Stimulated activated naive CD8-positive, alpha-beta T cell treated with anti-CD3 and anti-CD28 coated beads, Interleukin-15, amount 100 ng/mL, for 72 hours (primary cell): ENCODE measurements around the gene GRIN3A.
"Not testable (repeated sequence)": the region's sequence is repeated elsewhere in the genome, so short reads cannot be mapped to it uniquely, and the experiment has no call there.

Experiments
- ATAC-seq: fragments of 150-1000 bp; cut with Tn5 transposase; 2 replicates; pipeline ENCODE4 v1.10.0; 2021; ENCODE audit warnings: mild to moderate bottlenecking, moderate library complexity
- DNase-seq, 2 donors: peaks; one replicate each; pipeline ENCODE4 v3.0.0; 2021 to 2022
- H3K27ac Mint-ChIP-seq, 2 donors: one replicate each; pipeline ENCODE4 v1.8.0; 2022; ENCODE audit warnings: mild to moderate bottlenecking in 2 of 2, mixed read lengths in 2 of 2, moderate library complexity in 2 of 2
- H3K27me3 Mint-ChIP-seq: one replicate; pipeline ENCODE4 v1.8.0; 2022; ENCODE audit warnings: mixed read lengths
- H3K4me1 Mint-ChIP-seq: one replicate; pipeline ENCODE4 v1.8.0; 2022; ENCODE audit warnings: mild to moderate bottlenecking, mixed read lengths
- H3K4me3 Mint-ChIP-seq, 2 donors: one replicate each; pipeline ENCODE4 v1.8.0; 2022; ENCODE audit warnings: mild to moderate bottlenecking in 2 of 2, mixed read lengths in 2 of 2, moderate library complexity in 1 of 2
- H3K9me3 Mint-ChIP-seq, 2 donors: one replicate each; pipeline ENCODE4 v1.8.0; 2022; ENCODE audit warnings: mixed read lengths in 2 of 2

Gene GRIN3A

DNA sequence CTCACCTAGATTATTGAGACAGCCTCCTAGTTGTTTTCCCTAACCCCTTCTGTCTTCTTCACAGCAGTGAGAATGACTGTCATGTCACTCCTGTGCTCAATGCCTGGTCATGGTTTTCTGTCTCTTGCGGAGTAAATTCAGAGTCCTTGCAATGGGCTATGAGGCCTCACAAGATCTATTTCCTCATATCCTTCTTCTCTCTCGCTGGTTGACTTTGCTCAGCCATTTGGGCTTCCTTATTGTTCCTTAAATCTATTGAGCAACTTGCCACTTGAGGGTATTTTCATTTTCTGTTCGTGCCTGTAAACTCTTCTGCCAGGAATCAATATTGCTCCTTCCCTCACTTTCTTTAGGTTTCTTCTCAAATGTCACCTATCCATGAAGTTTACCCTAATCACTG is 152.7 kb downstream of the GRIN3A start:
- Mint-ChIP-seq H3K27ac (no peak overlapping the region), H3K27me3 (no peaks in the 10 kb centered on the region), H3K4me3 (no peak overlapping the region), H3K4me1 (peaks cover 14% of the 10 kb centered on the region), H3K9me3 (peaks cover 0 to 14% of the 10 kb centered on the region in 2 donors)
- DNase-seq (no peak), ATAC-seq (no peak)

DNA sequence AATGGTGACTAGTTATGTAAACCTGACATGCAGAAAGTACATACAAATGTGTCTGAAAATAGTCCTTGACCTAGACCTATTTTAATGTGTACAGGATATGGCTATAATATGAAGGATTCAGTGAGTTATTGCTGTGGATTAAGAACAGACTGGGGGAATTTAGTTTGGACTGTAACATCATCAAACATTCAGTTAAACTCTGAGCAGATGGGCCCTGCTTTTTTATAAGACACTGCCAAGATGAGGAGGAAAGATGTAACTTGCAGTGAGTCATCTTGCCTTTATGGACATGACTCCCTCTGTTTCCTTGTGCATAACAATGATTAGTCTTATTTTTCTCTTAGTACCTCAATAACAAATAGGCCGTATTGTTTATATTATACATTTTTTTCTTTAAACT is 155.9 kb downstream of the GRIN3A start:
- Mint-ChIP-seq H3K4me1 (peaks cover 14% of the 10 kb centered on the region), H3K27me3 (no peaks in the 10 kb centered on the region), H3K27ac (no peak overlapping the region), H3K4me3 (no peak overlapping the region), H3K9me3 (peaks cover 0 to 14% of the 10 kb centered on the region in 2 donors)
- DNase-seq (no peak), ATAC-seq (no peak)

DNA sequence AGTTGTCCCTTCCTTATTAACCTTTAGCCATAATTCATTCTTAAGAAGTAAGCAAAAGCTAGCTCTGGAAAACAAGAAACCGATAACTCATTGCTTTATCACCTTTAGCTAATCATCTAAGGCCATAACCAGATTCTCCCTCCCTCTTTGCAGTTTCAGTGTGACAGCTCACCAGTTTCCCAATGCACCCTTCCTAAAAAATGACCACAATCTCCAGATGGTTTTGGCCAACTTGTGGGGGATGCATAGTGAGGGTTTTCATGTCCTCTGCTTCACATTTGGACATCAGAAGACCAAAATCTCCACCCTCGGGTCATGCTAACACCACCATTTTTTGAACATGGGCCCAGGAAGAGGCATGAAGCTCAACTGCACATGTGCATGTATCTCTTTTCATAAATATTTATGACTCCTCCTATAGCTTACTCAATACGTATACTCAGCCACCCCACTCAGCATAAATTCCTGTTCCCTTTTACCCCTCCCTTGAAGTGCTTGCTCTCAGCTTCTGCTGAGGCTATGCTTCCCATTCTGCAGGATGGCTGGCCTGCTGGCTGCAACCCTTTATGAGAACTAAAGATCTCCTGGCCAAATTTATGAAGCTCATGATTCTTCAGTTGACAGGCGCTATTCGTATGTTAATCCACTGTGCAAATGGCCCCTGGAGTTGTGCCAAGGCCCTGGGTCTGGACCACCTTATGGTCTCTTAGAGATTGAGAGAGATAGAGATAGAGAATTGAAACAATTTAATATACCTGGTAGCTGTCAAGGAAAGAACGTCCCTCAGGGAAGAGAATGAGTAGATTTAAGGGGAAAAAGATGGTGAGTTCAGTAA is 158.5 kb downstream of the GRIN3A start:
- no peak for ATAC-seq
- Mint-ChIP-seq H3K27me3 (no peaks in the 10 kb centered on the region), H3K9me3 (peaks cover 0 to 2% of the 10 kb centered on the region in 2 donors), H3K27ac (no peak overlapping the region), H3K4me1 (no peaks in the 10 kb centered on the region), H3K4me3 (no peak overlapping the region)
- DNase-seq, result no peak

DNA sequence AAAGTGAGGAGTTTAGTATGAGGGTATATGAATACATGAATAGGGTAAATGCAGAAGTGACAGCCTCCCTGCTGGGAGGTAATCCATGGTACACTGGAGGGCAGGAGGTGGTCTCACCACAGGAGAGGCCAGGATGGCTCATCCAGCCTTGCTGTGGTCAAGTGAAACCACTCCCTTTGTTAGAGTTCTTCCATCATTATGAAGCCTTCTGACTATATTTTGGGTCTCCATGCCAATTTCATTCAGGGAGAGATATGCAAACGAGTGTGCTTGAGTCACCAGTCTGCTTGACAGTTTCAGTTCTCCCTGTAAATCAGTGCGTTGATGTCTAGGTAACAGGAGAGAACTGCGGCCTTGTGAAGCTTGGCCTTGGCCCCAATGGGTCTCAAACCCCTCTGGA is 160.1 kb downstream of the GRIN3A start:
- H3K4me3 Mint-ChIP-seq, result no peak overlapping the region
- ATAC-seq, result no peak
- H3K4me1 Mint-ChIP-seq, result peaks cover 10% of the 10 kb centered on the region
- H3K9me3 Mint-ChIP-seq, result no peaks in the 10 kb centered on the region
- no peaks in the 10 kb centered on the region for H3K27me3 Mint-ChIP-seq
- H3K27ac Mint-ChIP-seq, result no peak overlapping the region
- no peak for DNase-seq

DNA sequence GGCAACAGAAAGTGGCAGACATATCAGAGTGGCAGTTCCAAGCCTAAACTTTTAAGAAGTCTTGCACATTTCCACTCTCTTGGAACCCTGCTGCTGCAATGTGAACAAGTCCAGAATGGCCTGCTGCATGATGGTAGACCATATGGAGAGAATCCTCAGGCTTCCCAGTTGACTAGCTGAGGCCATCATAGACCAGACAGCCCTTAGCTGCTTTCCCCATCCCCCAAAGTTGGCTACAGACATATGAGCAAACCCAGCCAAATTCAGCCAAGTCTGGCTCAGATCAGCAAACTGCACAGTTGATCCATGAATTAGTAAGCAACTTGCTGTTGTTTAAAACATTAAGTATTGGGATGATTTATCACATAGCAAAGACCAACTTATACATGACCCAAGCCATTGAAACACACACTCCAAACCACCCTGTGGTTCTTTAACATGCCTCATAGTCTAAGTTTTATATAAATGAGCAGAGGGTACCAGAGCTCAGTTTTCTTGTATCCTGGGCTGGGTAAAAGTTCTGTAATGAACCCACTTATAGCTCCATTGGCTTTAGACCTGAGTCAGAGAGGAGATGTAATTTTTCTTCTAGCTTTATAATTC is 163.6 kb downstream of the GRIN3A start:
- ATAC-seq, result no peak

DNA sequence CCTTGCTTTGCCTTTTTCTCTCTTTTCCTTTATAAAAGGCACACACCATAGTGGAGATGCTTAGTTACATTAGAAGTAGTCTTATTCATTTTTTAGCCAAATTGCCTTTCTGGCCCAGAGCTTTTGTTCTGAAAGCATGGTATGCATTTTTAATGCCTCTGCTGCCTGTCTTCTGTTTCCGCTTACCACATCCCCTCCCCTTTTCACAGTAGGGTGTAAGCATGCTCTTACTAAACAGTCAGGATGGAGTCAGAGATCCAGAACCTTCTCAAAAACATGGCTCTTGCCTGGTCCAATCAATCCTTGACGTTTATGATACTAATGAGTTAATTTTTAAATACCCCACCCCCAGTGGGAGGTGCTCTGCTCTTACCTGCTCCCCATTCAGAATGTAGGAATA is 166.1 kb downstream of the GRIN3A start:
- Mint-ChIP-seq H3K4me1 (peaks cover 48% of the 10 kb centered on the region), H3K27ac (no peak overlapping the region)
- ATAC-seq, result peak; percentile 60

More for the DNA sequence above, 163.6 kb downstream of the GRIN3A start:
- H3K9me3 Mint-ChIP-seq, result no peaks in the 10 kb centered on the region
- DNase-seq, result no peak
- peaks cover 46% of the 10 kb centered on the region for H3K4me1 Mint-ChIP-seq
- H3K27ac Mint-ChIP-seq, result no peak overlapping the region
- H3K4me3 Mint-ChIP-seq, result no peak overlapping the region
- H3K27me3 Mint-ChIP-seq, result no peaks in the 10 kb centered on the region

DNA sequence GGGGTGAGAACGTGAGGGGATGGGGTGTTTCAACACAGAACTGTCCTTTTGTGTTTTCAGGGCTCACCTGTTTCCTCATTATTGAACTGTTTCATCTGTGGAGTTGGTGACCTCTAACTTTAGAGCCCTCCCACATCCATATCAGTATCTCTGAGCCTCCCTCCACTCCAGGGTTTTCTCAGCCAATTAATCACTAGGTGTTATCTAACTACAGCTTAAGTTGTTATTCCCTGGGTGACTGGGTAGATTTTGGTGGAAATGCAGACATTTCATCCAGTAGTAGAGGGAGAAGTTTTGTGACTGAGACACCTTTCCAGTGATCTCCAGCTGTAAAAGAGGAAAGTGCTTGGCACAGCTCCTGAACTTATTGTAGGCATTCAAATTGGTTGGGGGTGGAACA is 167.3 kb downstream of the GRIN3A start:
- ATAC-seq (no peak), DNase-seq (no peak)
- H3K27ac Mint-ChIP-seq, result no peak overlapping the region
- H3K9me3 Mint-ChIP-seq, result no peaks in the 10 kb centered on the region
- no peak overlapping the region for H3K4me3 Mint-ChIP-seq
- peaks cover 48% of the 10 kb centered on the region for H3K4me1 Mint-ChIP-seq
- no peaks in the 10 kb centered on the region for H3K27me3 Mint-ChIP-seq

More for the DNA sequence above, 166.1 kb downstream of the GRIN3A start:
- Mint-ChIP-seq H3K4me3 (no peak overlapping the region), H3K9me3 (no peaks in the 10 kb centered on the region), H3K27me3 (no peaks in the 10 kb centered on the region)
- no peak for DNase-seq

DNA sequence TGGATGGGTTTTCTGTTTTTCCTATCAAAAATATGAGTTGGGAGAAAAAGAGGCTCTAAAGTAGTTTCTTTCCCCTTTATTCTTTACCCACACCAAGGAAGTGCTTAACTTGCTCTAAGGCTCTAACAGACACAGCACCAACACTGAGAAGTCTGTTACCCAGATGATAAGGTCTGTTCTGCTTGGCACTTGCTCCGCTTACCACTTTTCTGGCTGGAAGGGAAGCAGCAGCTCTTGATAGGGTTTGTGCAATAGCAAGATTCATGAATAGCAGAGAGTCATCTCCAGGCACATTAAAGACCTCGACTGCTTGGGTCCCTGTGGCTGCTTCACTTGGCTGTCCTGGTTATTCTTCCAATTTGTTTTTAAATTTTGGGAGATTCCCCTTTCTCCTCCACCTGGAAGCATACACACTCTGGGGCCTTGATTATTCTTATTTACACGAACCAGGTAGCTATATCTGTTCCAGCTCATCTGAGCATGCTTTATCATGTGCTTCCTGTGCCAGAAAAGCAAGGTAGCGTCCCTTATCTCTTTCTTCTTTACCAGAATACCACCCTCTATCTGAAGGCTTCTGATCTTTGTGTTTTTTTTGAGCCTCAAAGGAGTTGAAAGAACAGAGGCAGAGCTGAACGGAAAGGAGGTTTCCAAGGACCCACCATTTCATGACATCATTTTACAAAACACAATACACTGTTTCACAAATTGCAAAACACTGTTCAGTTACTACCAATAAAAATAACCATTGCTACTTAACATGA is 168.5 kb downstream of the GRIN3A start:
- Mint-ChIP-seq H3K9me3 (no peaks in the 10 kb centered on the region), H3K27ac (peak overlapping the region; percentile 36 to 89), H3K4me3 (no peak overlapping the region), H3K27me3 (no peaks in the 10 kb centered on the region), H3K4me1 (peaks cover 48% of the 10 kb centered on the region)
- no peak for DNase-seq
- peak; percentile 32 for ATAC-seq

DNA sequence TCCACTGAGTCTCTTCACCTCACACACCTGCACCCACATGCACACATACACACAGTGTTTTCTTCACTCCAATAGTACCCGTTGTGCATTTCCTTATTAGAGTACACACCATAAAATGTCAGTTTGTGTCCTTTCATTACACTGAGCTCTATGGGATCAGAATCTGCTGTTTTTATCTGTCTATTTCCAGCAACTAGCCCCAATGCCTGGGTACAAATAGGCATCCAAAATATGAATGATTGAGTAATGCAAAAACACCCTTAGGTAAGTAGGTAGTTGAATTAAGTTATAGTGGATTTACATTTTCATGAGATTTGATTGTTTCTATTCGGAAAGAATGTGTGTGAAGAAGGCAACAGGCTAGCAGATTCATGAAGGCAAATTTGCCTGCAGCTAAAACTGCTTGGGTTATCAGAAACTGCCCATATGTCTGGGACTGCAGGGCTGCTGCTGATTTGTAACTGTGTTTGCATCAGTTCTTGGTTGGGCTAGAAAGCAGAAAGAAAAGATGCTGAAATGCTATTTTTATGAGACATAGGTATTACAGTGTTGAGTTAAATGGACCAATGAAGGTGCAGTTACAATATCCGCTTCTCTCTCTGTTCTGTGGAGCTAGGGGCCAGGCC is 170.6 kb downstream of the GRIN3A start:
- peaks cover 32% of the 10 kb centered on the region for H3K4me1 Mint-ChIP-seq
- H3K4me3 Mint-ChIP-seq, result no peak overlapping the region
- no peak for ATAC-seq
- H3K9me3 Mint-ChIP-seq, result no peaks in the 10 kb centered on the region
- H3K27ac Mint-ChIP-seq, result peak overlapping the region in 1 of 2 donors; percentile 2
- no peak for DNase-seq
- no peaks in the 10 kb centered on the region for H3K27me3 Mint-ChIP-seq

DNA sequence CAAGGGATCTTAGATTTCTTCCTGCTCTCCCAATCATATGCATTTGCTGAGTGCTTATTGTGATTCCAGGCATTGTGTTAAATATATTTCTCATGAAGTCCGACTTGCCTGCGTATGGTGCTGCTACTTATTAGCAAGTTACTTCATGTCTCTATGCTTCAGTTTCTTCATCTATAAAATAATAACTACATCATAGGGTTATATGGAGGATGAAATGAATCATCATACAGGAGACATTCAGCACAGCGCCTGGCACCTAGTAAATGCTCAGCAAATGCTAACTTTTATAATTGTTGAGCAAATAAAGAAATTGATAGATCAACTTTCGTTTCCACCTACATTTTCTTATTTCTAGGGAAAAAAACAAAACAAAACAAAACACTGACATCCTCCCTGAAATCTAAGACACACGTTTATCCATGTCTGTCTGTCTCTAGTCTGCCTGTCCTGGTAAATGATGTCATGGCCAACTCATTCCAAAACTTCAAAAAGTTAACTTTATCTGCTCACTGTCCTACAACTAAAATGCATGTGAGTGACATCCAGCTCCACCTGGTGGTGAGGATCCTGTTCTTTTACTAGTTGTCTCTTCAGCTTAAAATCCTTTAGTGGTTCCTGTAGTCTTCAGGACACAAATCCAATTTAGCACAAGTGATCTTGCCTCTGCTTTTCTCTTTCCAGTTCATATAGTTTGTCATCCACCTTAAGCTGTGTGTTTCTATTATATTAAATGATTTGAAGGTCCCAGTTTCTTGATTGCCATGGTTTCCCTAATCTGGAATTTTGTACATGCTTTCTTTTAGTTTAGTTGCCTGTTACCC is 171.3 kb downstream of the GRIN3A start:
- Mint-ChIP-seq H3K4me3 (no peak overlapping the region), H3K9me3 (no peaks in the 10 kb centered on the region), H3K4me1 (peaks cover 26% of the 10 kb centered on the region), H3K27ac (no peak overlapping the region), H3K27me3 (no peaks in the 10 kb centered on the region)
- DNase-seq, result no peak
- peak; percentile 66 for ATAC-seq

DNA sequence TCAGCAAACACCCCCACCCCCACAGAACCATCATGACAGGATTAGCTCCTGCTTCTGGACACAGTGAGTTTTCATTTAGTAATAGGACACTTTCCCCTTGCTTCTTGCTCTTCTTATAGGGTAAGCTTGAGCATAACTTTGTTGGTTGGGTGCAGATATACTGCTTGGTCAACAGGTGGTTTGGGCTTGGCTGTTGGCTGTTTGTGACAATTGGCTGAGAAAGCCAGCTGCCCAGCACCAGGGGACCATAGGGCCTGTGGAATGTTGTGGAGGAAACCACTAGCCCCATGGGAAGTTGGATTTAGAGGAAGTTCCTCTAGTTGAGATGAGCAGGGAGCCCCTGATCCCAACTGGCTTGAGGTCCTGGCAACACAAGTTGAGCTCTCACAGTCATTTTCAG is 174.2 kb downstream of the GRIN3A start:
- Mint-ChIP-seq H3K4me1 (peaks cover 16% of the 10 kb centered on the region), H3K27ac (no peak overlapping the region), H3K9me3 (peaks cover 0 to 7% of the 10 kb centered on the region in 2 donors), H3K4me3 (no peak overlapping the region), H3K27me3 (no peaks in the 10 kb centered on the region)
- no peak for ATAC-seq
- no peak for DNase-seq

DNA sequence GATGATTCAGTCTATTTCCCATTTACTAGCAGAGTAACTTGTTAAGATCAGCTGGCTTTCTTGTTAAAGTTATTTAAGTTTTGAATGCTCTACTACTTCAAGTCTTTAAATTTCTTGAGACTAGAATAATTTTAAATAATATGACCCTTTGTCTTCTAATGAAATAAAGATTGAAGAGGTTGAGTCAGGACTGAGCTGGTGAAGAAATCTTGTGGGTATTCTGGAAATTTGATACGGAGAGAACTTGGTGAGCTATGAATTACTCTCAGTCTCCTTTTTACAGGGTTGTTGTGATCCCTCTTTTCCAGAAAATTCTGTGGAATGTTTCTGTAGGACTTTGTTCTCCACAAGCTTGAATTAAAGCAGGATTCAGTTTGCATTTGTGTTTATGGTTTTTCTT is 175.5 kb downstream of the GRIN3A start:
- no peaks in the 10 kb centered on the region for H3K27me3 Mint-ChIP-seq
- no peak overlapping the region for H3K4me3 Mint-ChIP-seq
- peaks cover 23% of the 10 kb centered on the region for H3K4me1 Mint-ChIP-seq
- no peak overlapping the region for H3K27ac Mint-ChIP-seq
- ATAC-seq (no peak), DNase-seq (no peak)
- peaks cover 0 to 20% of the 10 kb centered on the region in 2 donors for H3K9me3 Mint-ChIP-seq

DNA sequence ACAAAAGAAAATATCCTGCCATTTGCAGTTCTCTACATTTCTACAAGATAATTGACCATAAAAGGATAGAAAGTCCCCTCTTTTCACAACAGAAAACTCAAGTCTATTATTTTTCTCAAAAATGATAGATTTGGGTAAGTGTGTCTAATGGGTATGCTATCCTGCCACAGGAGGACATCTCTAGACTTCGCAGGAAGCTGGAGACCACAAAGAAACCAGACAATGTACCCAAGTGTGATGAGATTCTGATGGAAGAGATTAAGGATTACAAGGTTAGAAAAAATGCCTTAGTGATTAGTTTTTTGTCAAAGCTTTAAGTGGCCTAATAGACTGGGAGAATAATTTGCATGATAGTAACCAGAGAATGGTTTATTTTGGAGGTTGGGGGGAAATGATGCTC is 176.7 kb downstream of the GRIN3A start:
- ATAC-seq (no peak), DNase-seq (no peak)
- H3K27ac Mint-ChIP-seq, result no peak overlapping the region

DNA sequence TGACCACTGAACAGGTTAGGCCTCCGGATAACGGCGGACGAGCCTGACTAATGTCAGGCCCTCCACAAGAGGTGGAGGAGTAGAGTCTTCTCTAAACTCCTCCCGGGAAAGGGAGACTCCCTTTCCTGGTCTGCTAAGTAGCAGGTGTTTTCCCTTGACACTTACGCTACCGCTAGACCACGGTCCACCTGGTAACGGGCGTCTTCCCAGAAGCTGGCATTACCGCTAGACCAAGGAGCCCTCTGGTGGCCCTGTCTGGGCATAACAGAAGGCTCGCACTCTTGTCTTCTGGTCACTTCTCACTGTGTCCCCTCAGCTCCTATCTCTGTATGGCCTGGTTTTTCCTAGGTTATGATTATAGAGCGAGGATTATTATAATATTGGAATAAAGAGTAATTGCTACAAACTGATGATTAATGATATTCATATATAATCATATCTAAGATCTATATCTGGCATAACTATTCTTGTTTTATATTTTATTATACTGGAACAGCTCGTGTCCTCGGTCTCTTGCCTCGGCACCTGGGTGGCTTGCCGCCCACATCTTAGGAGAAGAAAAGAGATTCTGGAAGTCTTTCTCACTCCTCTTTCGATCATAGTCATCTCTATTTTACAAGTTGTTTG is 188.9 kb downstream of the GRIN3A start:
- H3K27me3 Mint-ChIP-seq, H3K9me3 Mint-ChIP-seq, H3K27ac Mint-ChIP-seq, DNase-seq, ATAC-seq, H3K4me3 Mint-ChIP-seq, H3K4me1 Mint-ChIP-seq: not testable (repeated sequence)

More for the DNA sequence above, 176.7 kb downstream of the GRIN3A start:
- peaks cover 8 to 26% of the 10 kb centered on the region in 2 donors for H3K9me3 Mint-ChIP-seq
- peaks cover 23% of the 10 kb centered on the region for H3K4me1 Mint-ChIP-seq
- H3K4me3 Mint-ChIP-seq, result no peak overlapping the region
- no peaks in the 10 kb centered on the region for H3K27me3 Mint-ChIP-seq
